Measurements from ENCODE around the gene ZNF503. TPM values are rescaled to one million over a fixed set of nuclear protein-coding genes. Genes with fewer than 3 reads are reported as not detected.

Gene ZNF503
- total and polyA plus RNA-seq, 2 of the 8 experiments (the other 6 are each of a cell fraction or from before 2014, with no cell fraction given) = 0.03 to 0.13 TPM

DNA sequence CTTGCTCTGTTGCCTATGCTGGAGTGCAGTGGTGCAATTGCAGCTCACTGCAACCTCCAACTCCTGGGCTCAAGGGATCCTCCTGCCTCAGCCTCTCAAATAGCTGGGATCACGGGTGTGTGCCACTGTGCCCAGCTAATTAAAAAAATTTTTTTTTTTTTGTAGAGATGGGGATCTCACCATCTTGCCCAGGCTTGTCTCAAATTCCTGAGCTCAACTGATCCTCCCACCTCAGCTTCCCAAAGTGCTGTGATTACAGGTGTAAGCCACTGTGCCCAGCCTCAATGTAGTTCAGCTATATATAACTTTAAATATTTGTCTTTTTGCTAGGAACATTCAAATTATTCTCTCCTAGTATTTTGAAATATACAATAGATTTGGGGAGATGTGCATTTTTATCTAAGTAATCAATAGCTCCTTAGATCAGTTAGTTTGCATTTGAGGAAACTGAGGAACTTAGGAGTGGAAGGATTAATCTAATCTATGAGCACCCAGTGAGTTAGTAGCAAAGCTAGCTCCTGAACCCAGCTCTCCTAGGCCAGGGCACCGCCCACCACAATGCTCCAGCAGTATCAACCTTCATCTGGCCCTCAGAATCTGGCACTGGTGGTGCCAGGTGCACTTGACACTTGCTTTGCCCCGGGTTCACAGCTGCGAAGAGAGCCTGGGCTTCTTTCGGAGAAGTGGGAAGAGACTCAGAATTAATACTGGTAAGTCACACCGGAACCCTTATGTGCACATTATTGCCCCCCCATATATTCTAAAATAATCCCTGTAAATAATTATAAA, 23.9 kb upstream of the ZNF503 start:
- H3K4me2 ChIP-seq (ENCODE audit: insufficient read depth in 1 of 2, low read depth in 2 of 2, low read length in 2 of 2) = no peak overlapping the region
- no peak overlapping the region for H2AK5ac ChIP-seq (ENCODE audit: low read depth, low read length)
- no peak overlapping the region for H4K91ac ChIP-seq (replicated peaks; ENCODE audit: insufficient read length, low read length)
- H2BK5ac ChIP-seq (ENCODE audit: low read depth, low read length) = no peak overlapping the region
- peaks cover 22 to 66% (median 52%) of the 10 kb centered on the region in 4 experiments for H3K27me3 ChIP-seq (replicated peaks in 1 of 4; ENCODE audit: control insufficient read depth in 3 of 4, extremely low read depth in 1 of 4, insufficient read depth in 3 of 4, low read length in 3 of 4)
- no peak overlapping the region for H3K4me3 ChIP-seq (ENCODE audit: extremely low read depth in 1 of 4, insufficient read depth in 2 of 4, low read depth in 3 of 4, low read length in 4 of 4)
- no peak overlapping the region for H3K56ac ChIP-seq (replicated peaks; ENCODE audit: insufficient read length, low read depth, low read length)
- peaks cover under 1 to 4% (median 4%) of the 10 kb centered on the region in 4 experiments; a peak in 6 of 7 replicates for H3K4me1 ChIP-seq (replicated peaks in 1 of 4; ENCODE audit: control insufficient read depth in 3 of 4, insufficient read depth in 4 of 4, low read length in 3 of 4)
- ChIA-PET CTCF (ENCODE audit: partially characterized antibody) (interaction anchor here (0.6 to 0.7 kb wide), 5 partner anchors 22 to 607 kb away, joined by 3 to 4 read pairs (median 3); no protein-coding TSS in a partner anchor), POLR2A (ENCODE audit: partially characterized antibody) (no interaction called here)
- H3K9me3 ChIP-seq (ENCODE audit: insufficient read depth in 2 of 2, low read depth in 1 of 2, low read length in 1 of 2) = no peaks in the 10 kb centered on the region
- H2AFZ ChIP-seq (ENCODE audit: low read length) = no peak overlapping the region
- peaks cover 2 to 3% of the 10 kb centered on the region in 2 experiments for H4K20me1 ChIP-seq (replicated peaks in 1 of 2; ENCODE audit: control insufficient read depth in 1 of 2, insufficient read depth in 2 of 2, low read length in 2 of 2)
- H3K23me2 ChIP-seq (ENCODE audit: low read depth, low read length) = no peaks in the 10 kb centered on the region
- no peak overlapping the region for H2BK120ac ChIP-seq (replicated peaks; ENCODE audit: low read depth, low read length)
- H3K36me3 ChIP-seq (ENCODE audit: control insufficient read depth in 2 of 4, insufficient read depth in 4 of 4, low read length in 3 of 4) = no peaks in the 10 kb centered on the region
- no peak overlapping the region for H3K9ac ChIP-seq (replicated peaks in 1 of 4; ENCODE audit: extremely low read depth in 1 of 4, low read depth in 3 of 4, low read length in 3 of 4)
- FAIRE-seq (no peak), DNase-seq (ENCODE audit: low read depth in 1 of 2, low spot score in 2 of 2) (no peak)
- H3K79me2 ChIP-seq (ENCODE audit: control insufficient read depth in 1 of 2, insufficient read depth in 2 of 2, low read length in 2 of 2) = no peaks in the 10 kb centered on the region
- WGBS, 2 experiments (ENCODE audit: extremely low coverage in 1 of 2, insufficient coverage in 1 of 2, insufficient read length in 1 of 2, insufficient replicate concordance in 2 of 2, low coverage in 1 of 2, low lambda C conversion rate in 2 of 2, missing lambda C conversion rate in 1 of 2) = 85% methylated on average over 6 of the region's 6 CpGs; no CpG with 5 or more reads in 1 of the 2 experiments
- H4K8ac ChIP-seq (ENCODE audit: extremely low read depth, insufficient read depth, low read length) = no peak overlapping the region
- H3K23ac ChIP-seq (ENCODE audit: insufficient read length) = no peak overlapping the region
- H2BK20ac ChIP-seq (ENCODE audit: low read length) = no peak overlapping the region
- no peak overlapping the region for H3K4ac ChIP-seq (replicated peaks; ENCODE audit: insufficient read length, low read depth, low read length)
- no peak overlapping the region for H2BK12ac ChIP-seq (ENCODE audit: low read depth, low read length)
- no peak overlapping the region for H3K27ac ChIP-seq (ENCODE audit: low read depth, low read length)
- no peak overlapping the region for H3K14ac ChIP-seq (ENCODE audit: insufficient read length)
- no peak overlapping the region for H2BK15ac ChIP-seq (ENCODE audit: low read length)
- H4K5ac ChIP-seq (ENCODE audit: insufficient read length, low read depth, low read length) = no peak overlapping the region
- no peaks in the 10 kb centered on the region for H3K79me1 ChIP-seq (ENCODE audit: low read depth, low read length)
- H3K18ac ChIP-seq (ENCODE audit: extremely low read depth, low read length) = no peak overlapping the region
- TF ChIP-seq SIN3A (conservative IDR thresholded peaks at IDR 0.05 in 1 of 2, IDR thresholded peaks at IDR 0.05 in 1 of 2; ENCODE audit: low read depth in 1 of 2, low read length in 2 of 2) = no peak
- TF ChIP-seq, protein P1, sequence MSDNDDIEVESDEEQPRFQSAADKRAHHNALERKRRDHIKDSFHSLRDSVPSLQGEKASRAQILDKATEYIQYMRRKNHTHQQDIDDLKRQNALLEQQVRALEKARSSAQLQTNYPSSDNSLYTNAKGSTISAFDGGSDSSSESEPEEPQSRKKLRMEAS (IDR thresholded peaks at IDR 0.05) = no peak
- no peak for TF ChIP-seq RAD21 (IDR thresholded peaks at IDR 0.05 in 1 of 2, conservative IDR thresholded peaks at IDR 0.05 in 1 of 2; ENCODE audit: low read depth in 2 of 2, low read length in 2 of 2)
- no peak for TF ChIP-seq TEAD4 (IDR thresholded peaks at IDR 0.05; ENCODE audit: low read depth, low read length)
- no peak for TF ChIP-seq ZNF274 (IDR thresholded peaks at IDR 0.05; ENCODE audit: borderline replicate concordance, extremely low read depth, low read length)
- no peak for TF ChIP-seq NRF1 (IDR thresholded peaks at IDR 0.05; ENCODE audit: low read depth, low read length)
- TF ChIP-seq ASH2L (IDR thresholded peaks at IDR 0.05; ENCODE audit: low read length) = no peak
- TF ChIP-seq CEBPB (IDR thresholded peaks at IDR 0.05; ENCODE audit: low read depth, low read length) = no peak
- TF ChIP-seq EZH2 (IDR thresholded peaks at IDR 0.05; ENCODE audit: low read depth, low read length, severe bottlenecking) = no peak
- no peak for TF ChIP-seq HDAC6 (IDR thresholded peaks at IDR 0.05; ENCODE audit: low read depth, low read length)
- TF ChIP-seq SP4 (IDR thresholded peaks at IDR 0.05; ENCODE audit: low read length) = no peak
- no peak for TF ChIP-seq SIX5 (IDR thresholded peaks at IDR 0.05; ENCODE audit: low read depth, low read length)
- TF ChIP-seq BCL11A (IDR thresholded peaks at IDR 0.05; ENCODE audit: low read depth in 2 of 2, low read length in 2 of 2) = no peak
